ENCODE results near the gene NFRKB.

Gene NFRKB

DNA sequence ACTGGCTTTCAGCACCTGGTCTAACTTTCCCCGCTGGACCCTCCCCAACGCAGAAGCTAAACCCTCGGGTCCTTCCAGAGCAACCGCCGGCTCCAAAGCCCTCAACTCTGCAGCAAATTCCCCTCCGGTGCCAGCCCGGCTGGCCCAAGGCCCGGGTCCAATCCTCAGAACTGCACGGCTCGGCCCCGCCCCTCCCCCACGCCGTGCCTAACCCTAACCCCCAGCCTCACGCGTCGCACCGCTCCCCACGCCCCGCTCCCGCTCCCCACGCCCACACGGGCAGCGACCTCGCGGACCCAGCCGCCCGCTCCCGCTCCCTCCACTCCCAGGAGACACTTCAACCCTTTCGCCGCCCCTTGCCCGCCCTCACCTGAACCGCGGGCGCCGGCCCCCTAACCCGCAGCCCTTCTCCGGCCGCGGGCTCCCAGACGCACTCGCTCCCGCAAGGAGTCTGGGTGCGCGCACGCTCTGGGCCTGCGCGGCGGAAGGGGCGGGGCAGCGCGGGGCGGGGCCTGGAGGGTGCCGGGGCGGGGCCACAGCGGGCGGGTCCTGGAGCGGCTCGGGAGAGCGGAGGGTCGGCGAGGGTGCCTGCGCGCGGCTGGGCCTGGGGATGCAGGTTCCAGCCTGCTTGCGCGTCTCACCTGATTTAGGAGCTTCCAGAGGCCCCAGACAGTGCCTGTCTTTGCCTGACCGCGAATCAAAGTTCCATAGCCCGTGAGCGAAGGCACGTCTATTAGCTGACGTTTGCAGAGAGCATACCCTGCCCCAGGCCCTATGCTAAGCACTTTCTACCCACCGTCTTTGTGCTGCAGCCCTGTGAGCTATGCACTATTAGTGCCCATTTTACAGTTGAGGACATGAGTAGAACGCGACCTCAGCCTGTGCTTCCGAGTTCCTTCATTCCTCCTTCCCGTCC is at the start of gene NFRKB:
Gene NFRKB, minus strand, starts transcription at position 453 of the 916 bp plus-strand sequence. CDS start 2,729 bp downstream, outside the sequence.
- peak; percentile 93 for DNase-seq

DNA sequence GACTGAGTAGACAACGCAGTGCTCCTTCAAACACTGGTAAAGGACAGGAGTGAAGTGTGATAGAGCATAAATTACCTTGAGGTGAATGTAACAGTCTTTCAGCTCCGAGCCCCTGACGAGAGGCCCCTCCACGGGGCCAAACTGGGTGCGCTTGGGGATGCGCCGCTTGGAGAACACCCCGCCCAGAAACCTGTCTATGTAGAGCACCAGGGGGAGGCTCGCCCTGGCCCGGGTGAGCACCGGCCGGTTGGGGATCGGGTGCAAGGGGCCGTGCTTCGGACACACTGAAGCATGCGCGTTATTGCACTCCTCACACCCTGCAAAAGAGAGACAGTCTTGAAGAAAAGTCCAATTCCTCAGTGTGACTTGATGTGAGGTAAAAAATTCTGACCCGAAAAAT is 49.3 kb upstream of the NFRKB start:
- no peak for DNase-seq

DNA sequence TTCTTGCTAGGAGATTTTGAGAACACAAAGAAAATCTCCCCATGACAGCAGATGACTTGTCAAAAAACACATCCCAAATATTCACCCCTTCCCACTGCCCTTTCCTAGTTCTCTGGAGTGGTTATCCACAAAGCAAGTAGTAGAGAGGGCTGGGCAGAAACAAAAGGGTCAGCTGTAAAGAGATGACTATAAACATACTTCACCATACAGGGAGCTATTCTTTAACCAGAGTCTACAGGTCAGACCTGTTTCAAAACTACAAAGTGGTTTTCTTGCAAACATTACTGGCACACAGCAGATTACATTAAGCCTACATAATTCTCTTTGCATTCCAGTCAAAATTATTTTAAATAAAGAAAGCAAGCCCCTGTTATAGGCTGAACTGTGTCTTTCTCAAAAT is 47.7 kb upstream of the NFRKB start:
- DNase-seq: no peak

DNA sequence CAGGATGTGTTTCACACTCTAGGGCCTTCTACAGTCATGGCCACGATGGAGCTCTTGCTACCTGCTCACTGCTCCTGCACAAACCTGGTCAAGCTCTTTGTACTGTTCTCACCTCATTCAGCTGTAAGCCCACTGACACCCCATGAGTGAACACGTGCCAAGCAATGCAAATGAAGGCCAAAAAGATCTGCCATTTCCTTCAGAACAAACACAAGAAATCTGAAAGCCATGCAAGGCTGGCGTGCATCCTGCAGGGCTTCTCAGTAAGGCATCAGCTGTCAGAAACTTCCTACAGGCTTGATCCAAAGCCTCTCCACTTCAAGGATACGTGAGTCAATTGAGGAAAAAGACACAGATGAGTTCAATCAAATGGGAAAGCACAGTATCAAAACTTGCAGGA is 44.1 kb upstream of the NFRKB start:
- no peak for DNase-seq

DNA sequence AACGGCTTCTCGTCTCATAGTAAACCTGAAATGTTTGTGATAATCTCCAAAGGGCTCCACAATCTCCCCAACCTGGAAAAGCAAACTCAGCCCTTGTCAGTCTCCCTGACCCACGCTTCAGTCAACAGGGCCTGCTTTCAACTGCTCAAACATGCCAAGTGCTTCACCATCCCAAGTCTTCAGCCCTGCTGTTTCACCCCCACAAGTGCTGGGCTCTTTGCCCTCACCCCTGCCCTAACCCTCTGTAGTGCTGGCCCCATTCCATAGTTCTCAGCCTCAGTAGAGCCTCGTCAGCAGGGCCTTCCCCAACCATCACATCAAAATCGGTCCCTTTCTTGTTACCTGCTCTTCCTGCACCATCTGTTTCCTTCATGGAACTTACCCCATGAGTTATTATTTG is 43.4 kb upstream of the NFRKB start:
- DNase-seq: no peak

DNA sequence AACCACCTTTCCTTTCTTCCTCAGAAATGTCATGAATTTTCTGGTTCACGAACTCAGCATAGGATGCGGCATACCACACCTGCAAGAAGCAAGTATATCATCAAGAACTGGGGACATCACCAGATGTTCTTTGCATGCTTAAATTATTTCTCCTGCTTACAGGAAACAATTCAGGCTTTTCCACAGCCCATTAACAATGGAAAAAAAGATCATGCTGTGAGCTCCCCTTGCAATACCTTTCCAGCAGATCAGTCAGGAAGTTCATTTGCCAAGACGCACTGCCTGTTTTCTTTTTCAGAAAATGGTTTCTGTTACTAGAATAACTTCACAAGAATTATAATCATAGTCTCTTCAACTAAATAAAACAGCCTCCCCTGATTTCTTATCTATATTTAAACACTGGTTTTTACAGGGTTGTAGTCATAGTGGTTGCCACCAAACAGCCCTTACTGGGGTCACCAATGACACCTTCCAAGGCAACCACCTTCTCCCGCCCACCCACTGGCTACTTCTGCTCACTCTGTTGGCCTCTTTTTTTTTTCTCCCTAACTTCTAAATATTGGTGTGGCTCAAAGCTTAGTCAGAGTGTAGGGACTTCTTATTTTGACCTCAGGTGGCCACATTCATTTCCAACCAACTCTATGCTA is 42.3 kb upstream of the NFRKB start:
- no peak for DNase-seq

DNA sequence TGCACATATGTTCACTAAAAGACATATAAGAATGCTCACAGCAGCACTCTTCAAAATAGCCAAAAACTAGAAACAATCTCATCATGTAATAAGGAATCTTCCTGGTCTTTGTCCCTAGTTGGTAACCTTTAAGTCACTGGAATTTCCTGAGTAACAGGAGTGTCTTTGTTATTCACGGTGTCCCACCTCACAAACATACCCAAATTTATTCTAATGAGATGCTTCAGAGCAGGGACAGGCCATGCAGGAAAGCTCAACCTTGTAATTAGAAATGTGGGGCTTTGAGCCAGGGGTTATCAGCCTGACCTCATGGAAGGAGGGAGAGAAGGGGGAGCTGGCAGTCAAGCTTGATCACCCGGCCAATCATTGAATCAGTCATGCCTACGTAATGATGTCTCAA is 40.3 kb upstream of the NFRKB start:
- DNase-seq: no peak

DNA sequence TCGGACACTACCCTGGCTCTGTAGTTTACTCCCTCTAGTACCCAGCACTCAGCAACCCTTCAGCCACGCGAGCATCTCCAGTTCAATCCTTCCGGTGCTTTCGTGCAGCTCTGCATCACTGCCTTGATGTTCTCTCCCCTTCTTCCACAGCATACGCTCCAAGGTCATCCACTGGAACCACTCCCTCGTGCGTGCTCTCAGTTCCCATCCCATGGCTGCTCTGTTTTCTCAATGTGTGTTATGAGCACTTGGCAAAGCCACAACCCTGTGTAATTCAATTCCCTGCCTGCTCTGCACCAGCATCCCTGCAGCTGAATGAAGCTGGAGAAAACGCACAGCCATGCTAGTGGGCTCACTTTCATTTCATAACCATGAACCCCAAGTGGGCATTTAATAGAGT is 38.5 kb upstream of the NFRKB start:
- no peak for DNase-seq

DNA sequence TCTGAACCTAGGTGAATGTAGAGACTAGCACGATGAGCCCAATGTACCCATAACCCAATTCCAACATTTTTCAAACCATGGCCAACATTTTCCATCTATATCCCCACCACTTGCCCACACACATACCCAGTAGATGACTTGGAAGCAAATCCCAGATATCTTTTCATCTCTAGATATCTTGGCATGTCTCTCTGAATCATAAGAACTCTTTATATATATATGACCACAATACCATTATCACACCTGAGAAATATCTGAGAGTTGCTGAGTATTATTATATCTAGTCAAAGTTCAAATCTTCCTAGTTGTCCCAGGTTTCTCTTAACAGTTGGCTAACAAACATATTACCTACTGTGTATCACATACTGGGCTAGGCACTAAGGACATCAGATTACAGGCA is 37.9 kb upstream of the NFRKB start:
- DNase-seq: no peak

DNA sequence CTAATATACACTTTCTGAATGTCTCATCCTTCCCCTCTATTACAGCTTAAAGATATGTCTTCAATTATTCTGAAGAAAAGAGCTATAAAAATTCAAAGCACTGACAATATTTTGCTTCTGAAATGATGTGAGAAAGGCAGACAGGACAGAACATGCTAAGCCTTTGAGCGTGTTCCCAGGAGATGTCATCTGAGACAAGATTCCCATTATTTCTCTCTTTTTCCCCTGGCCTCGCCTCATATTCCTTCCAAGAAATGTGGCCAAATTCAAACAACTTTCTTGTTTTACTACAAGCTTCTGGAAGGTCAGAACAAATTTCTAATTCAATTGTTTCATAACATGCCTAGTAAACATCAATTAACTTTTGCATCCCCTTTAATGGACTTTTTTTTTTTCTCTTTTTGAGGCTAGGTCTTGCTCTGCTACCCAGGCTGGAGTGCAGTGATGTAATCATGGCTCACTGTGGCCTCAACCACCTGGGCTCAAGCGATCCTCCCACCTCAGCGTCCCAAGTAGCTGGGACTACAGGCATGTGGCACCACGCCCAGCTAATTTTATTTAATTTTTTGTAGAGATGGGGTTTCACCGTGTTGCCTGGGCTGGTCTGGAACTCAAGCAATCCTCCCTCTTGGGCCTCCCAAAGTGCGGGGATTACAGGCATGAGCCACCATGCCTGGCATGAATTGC is 37.1 kb upstream of the NFRKB start:
- DNase-seq: no peak

DNA sequence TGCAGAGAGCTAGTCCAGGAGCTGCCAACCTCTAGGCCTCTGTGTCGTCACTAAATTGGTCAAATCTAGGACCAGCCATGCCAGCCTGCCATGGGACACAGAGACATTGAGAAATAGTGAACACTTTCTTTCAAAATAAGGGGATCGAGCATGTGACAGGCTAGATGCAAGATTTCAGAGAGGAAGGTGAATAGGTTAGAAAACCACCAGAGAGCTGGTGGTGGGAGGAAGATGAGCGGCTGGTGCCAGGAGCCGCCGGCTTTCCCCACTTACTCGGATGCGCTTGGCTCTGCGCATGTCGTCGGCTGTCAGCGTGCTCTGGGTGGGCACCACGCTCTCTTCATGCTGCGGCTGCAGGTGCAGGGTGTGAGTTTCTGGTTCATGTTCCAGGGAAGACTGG is 35.4 kb upstream of the NFRKB start:
- no peak for DNase-seq

DNA sequence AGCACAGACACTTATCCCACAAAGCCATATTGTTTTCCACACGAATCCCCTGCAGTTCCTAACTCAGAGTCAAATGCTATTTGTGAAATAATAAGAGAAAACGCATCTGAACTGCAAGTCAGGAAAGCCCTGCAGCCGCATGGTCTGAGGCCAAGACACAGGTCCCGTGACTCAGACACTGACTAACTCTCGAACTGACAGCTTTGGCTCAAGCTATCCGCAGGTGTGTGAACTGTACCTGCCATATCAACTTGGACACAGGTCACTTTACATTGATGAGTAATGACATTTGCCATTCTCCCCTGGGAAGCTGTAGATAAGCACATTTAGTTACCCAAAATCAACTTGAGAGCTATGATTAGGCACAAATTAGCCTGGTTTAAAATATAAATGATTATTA is 34.9 kb upstream of the NFRKB start:
- no peak for DNase-seq

DNA sequence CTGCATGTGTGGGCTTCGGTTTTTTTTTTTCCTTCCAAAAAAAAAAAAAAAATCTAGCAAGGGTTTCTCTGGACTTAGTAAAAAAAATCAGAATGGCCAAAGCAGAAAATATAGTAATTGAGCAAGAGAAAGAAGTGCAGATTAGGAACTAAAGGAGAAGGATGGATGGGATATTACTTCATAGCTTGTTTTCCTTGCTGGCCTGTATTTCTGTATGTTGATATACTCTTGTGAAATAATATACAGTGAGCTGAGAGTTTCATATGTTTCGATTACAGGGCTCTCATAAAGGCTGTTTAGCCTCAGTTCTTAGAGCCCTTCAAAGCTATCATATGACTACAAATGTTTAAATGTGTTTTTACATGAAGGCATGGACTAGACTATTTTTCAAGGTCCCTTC is 34.3 kb upstream of the NFRKB start:
- DNase-seq: no peak

DNA sequence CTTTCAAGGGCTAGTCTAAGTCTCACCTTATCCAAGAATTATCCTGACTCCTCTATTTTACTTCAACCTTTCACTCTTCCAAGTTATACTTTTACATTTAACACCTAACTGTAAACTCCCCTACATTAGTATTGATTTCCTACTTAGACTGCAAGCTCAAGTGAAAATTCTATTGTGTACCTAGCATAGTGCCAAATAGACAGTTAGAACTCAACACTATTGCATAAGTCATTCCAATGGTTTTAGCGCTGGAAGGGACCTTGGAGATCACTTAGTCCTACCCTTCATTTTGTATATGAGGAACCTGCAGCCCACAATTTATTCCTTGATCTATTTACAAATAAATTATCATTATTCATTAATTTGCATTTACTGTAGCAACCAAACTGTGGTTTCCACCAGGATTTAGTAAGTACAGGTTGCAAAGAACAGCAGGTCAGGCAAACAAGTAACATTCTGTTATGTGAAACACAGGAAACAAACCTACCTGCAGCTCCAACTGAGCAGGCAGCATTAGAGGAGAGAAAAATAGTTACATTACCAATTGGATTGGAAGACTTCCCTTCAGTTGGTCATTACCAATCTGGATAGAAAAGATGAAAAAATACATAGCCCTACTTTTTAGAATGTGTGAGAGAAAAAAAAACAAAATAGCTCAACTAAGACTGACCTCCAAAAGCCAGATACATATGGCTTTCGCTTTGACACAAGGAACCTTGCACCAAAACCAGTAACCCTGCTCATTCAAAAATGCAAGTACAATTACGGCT is 33.7 kb upstream of the NFRKB start:
- DNase-seq: no peak

DNA sequence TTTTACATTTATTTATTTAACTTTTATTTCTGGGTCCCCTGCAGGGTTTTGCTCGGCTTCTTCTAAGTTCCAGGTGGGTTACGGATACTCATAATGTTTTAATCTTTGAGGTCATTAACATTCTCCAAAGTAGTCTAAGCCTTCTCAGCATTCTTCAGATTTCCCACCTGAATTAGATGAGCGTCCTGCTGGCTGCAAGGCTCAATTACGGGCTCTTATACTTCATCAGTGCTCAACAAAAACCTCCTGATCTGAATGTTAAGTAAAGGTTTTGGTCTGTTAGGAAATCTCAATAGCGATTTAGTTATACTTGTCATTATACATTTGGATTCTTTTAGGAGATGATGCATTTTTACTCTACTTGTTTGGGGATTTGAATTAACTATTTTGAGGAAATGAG is 27.3 kb upstream of the NFRKB start:
- DNase-seq: no peak

DNA sequence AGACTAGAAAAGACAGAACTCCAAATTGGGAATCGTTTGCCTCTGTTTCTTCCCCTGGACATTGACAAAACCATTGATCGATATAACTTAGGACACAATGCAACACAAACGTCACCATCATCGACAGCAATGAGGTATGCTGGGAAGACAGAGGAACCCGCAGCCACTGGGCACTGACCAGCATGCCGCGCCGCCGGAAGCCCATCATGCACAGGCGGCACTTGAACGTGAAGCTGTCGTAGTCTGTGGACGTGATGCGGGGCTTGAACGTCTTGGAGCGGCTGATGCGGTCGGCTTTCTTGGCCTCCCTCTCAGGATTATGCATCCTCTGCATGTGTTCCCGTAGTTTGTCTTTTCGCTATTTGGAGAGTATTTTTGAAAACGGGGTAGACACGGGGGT is 23.0 kb upstream of the NFRKB start:
- DNase-seq: no peak

DNA sequence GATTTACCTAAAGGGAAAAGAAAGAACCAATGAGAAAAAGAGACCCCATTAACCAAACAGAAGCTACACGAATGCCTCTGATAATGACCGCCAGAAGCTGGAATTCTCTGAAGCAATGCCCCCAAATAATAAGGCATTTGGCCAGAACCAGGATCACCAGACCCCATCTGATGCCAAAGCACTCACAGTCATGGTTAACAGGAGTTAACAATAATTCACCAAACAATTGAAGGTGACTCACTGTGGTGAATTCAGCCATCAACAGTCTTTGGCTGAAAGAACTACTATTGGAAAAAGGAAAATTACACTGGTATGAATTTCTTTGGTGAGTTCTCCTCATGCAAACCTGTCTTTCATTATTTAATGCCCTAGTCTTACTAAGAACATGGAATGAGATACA is 21.9 kb upstream of the NFRKB start:
- DNase-seq: no peak

DNA sequence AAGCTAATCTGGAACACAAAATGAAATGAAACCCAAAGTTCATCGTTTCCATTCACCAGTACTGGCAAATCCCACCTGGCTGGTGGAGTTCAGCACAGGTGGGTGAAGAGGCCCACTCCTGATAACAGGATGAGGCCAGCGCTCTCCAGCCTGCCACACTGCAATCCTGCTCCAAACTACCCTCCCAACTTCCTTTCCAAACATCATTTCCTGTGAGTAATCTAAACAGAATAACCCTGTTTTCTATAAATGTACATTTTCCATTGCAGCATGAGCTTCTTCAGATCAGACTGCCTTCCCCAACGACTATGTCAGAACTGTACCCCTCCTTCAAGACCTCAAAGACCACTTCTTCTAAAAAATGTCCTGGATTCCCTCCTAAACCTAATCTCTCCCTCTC is 15.9 kb upstream of the NFRKB start:
- no peak for DNase-seq

DNA sequence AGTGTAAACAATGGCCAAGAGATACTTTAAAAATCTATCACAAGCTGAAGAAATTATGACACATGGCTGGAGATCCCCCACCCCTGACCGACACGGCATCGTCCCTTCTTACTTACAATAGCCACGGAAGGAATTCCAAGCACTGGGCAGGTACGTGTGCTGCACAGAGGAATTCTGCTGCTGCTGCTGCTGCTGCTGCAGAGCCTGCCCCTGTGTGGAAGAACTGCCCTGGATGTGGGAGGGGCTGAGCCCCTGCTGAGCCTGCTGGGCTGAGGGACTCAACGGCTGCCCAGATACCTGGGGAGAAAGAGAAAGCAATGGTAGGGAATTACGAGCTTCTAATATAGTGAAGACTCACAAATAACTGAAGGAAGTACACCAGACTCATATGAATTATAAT is 15.0 kb upstream of the NFRKB start:
- no peak for DNase-seq

DNA sequence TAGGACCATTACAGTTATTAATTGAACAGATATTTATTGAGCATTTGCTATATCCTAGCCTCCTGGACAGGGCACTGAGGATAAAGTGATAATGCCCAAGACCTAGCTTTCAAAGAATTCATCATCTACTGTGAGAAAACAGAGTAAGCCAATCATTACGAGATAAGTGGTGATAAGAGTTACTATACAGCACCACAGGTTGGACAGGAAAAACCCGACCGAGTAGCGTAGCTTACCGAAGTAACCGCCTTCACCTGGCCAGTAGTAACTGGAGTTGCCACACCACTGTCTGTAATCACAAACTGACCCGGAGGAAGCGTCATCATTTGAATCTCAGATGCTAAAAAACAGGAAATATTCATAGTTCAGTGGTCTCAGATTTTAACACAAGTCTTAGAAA is 10.0 kb upstream of the NFRKB start:
- DNase-seq: no peak

DNA sequence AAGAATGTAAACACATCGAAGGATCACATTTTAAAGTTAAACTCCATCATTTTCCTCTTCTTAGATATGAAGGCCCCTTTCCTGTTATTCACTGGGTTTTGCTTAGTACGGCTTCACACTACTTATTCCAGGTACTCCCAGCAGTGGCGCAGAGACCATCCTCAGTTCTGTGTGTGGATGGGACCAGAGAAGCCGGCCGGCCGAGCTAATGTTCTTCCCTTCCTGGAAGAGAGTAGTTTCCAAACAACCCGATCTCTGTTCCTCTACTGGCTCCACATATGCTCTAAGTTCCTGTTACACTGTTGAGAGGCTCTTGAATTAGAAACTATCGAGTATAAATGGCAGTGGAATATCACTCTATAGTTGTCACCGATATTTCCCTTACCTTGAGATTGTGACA is 684 bp upstream of the NFRKB start:
- DNase-seq: no peak

DNA sequence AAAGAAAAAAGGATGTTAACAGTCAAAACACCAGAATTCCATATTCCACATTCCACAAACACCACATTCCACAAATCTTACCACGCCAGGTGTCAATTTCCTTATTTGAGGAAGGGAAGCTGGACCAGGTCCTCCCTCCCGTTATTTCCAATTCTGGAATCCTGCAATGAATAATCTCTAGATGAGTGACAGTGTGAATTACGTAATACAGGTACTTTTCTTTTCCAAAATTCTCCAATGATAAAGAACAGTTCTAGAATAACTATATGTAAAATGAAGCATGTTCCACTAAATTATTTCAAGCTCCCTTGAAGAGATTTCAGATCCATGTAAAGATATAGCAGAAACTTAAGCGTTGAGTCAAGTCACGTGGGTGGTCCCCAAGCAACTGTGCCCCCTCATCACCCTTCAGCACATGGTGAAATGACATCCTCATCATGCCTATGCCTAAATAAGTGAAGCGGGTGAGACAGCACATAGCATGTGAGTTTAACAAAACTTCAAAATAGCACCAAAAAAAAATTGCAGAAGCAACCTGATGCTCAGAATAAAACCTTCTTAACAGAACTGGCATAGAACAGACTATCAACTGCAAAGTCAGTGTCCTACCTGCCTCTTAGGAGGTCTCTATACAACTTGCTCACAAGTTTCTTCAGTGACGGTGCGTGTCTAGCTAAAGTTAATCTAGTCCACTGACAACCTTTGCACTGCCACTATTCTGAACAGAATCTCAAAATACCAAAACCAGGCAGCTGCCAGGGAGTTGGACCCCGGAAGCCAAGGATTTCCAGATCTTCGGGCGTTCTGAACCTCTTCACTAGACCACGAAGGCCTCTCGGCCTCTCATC is 876 bp downstream of the NFRKB start:
- no peak for DNase-seq

Data from stimulated activated CD8-positive, alpha-beta memory T cell treated with anti-CD3 and anti-CD28 coated beads, Interleukin-4, amount 100 ng/mL, for 48 hours (primary cell).